ENCODE results near the gene TTLL1.

TTLL1 gene

GRCh38 chr22:43008921-43009320 lies 80.3 kb downstream of the TTLL1 start:
- H3K4me3 ChIP-seq (ENCODE audit: low read depth, low read length) = no peak overlapping the region
- ChIA-PET POLR2A (interaction anchor here (1.4 kb wide), 1 partner anchor 18 kb away, joined by 7 read pairs; no protein-coding TSS in a partner anchor), CTCF (interaction anchor here (1.3 kb wide), 1 partner anchor 18 kb away, joined by 3 read pairs; no protein-coding TSS in a partner anchor)
- no peak for DNase-seq (ENCODE audit: low read depth, low spot score)
- TF ChIP-seq CTCF (IDR thresholded peaks at IDR 0.05; ENCODE audit: insufficient read depth, low read length, missing control alignments) = no peak

GRCh38 chr22:43008509-43008908 lies 80.7 kb downstream of the TTLL1 start:
- H3K4me3 ChIP-seq (ENCODE audit: low read depth, low read length) = no peak overlapping the region
- ChIA-PET POLR2A (interaction anchor here (1.4 kb wide), 1 partner anchor 17 kb away, joined by 7 read pairs; no protein-coding TSS in a partner anchor), CTCF (interaction anchor here (1.0 kb wide), 1 partner anchor 18 kb away, joined by 3 read pairs; no protein-coding TSS in a partner anchor)
- DNase-seq (ENCODE audit: low read depth, low spot score) = no peak
- TF ChIP-seq CTCF (IDR thresholded peaks at IDR 0.05; ENCODE audit: insufficient read depth, low read length, missing control alignments) = no peak

- CTCF ChIA-PET = interaction anchor here (0.6 to 1.0 kb wide), 3 partner anchors 17 to 188 kb away, joined by 3 read pairs; no protein-coding TSS in a partner anchor
- DNase-seq (ENCODE audit: low read depth, low spot score) = no peak
- POLR2A ChIA-PET = interaction anchor here (1.0 to 1.4 kb wide), 3 partner anchors 8 to 16 kb away, joined by 4 to 7 read pairs (median 4); no protein-coding TSS in a partner anchor
- no peak overlapping the region for H3K4me3 ChIP-seq (ENCODE audit: low read depth, low read length)
- TF ChIP-seq CTCF (IDR thresholded peaks at IDR 0.05; ENCODE audit: insufficient read depth, low read length, missing control alignments) = no peak
These were observed 81.6 kb downstream of the TTLL1 start for GRCh38 chr22:43007519-43008102.

GRCh38 chr22:43006753-43007152 lies 82.4 kb downstream of the TTLL1 start:
- CTCF ChIA-PET = interaction anchor here (0.6 to 1.5 kb wide), 5 partner anchors 14 to 139 kb away, joined by 3 read pairs; no protein-coding TSS in a partner anchor
- POLR2A ChIA-PET = interaction anchor here (0.6 to 1.3 kb wide), 2 partner anchors 9 to 13 kb away, joined by 3 to 4 read pairs; no protein-coding TSS in a partner anchor
- DNase-seq (ENCODE audit: low read depth, low spot score) = no peak
- H3K4me3 ChIP-seq (ENCODE audit: low read depth, low read length) = no peak overlapping the region
- no peak for TF ChIP-seq CTCF (IDR thresholded peaks at IDR 0.05; ENCODE audit: insufficient read depth, low read length, missing control alignments)

- TF ChIP-seq CTCF (IDR thresholded peaks at IDR 0.05; ENCODE audit: insufficient read depth, low read length, missing control alignments) = no peak
- CTCF ChIA-PET = interaction anchor here (0.5 to 1.5 kb wide), 5 partner anchors 15 to 178 kb away, joined by 3 read pairs; no protein-coding TSS in a partner anchor
- no peak for DNase-seq (ENCODE audit: low read depth, low spot score)
- POLR2A ChIA-PET = interaction anchor here (0.6 kb wide), 1 partner anchor 12 kb away, joined by 3 read pairs; no protein-coding TSS in a partner anchor
- no peak overlapping the region for H3K4me3 ChIP-seq (ENCODE audit: low read depth, low read length)
These were observed 83.1 kb downstream of the TTLL1 start for GRCh38 chr22:43006016-43006505.

- ChIA-PET POLR2A (interaction anchor here (0.8 to 5.9 kb wide), 3 partner anchors 9 to 14 kb away, joined by 3 to 46 read pairs (median 8); partner anchors contain the start of gene PACSIN2), CTCF (interaction anchor here (1.2 to 3.6 kb wide), 4 partner anchors 9 to 85 kb away, joined by 3 to 15 read pairs (median 8); partner anchors contain the start of gene PACSIN2)
- no peak for TF ChIP-seq CTCF (IDR thresholded peaks at IDR 0.05; ENCODE audit: insufficient read depth, low read length, missing control alignments)
- no peak for DNase-seq (ENCODE audit: low read depth, low spot score)
- H3K4me3 ChIP-seq (ENCODE audit: low read depth, low read length) = no peak overlapping the region
These were observed 84.1 kb downstream of the TTLL1 start for GRCh38 chr22:43005106-43005505.

Measured in AG04449 (cell line).